Suprapubic skin (tissue), 4 donors: ENCODE results near the gene YWHAH. TPM values are rescaled to one million over a fixed set of nuclear protein-coding genes. Genes with fewer than 3 reads are reported as not detected.

Experiments
- DNase-seq, 2 donors: peaks; one replicate each; pipeline ENCODE4 v3.0.0-alpha.2; 2019; ENCODE audit warnings: low spot score in 2 of 2
- H3K27ac ChIP-seq: fragments of 200-600 bp; sonication (generic); one replicate; pipeline ENCODE4 v1.5.1; 2019
- H3K27me3 ChIP-seq: fragments of 200-600 bp; sonication (generic); one replicate; pipeline ENCODE4 v1.5.1; 2019
- H3K36me3 ChIP-seq: fragments of 200-600 bp; sonication (generic); one replicate; pipeline ENCODE4 v1.5.1; 2019
- H3K4me1 ChIP-seq: fragments of 200-600 bp; sonication (generic); one replicate; pipeline ENCODE4 v1.5.1; 2019
- H3K4me3 ChIP-seq: fragments of 200-600 bp; sonication (generic); one replicate; pipeline ENCODE4 v1.5.1; 2019; ENCODE audit warnings: mild to moderate bottlenecking
- H3K9me3 ChIP-seq: fragments of 200-600 bp; sonication (generic); one replicate; pipeline ENCODE4 v1.5.1; 2019
- EP300 ChIP-seq: sonication (generic); formaldehyde crosslinking; IDR thresholded peaks from one replicate; pipeline ENCODE4 v1.6.1; 2017; ENCODE audit warnings: antibody characterized with exemption
- POLR2A ChIP-seq, 2 donors: fragments of 450-650 bp; IDR thresholded peaks; one replicate each; pipeline ENCODE4 v1.6.1; 2017; ENCODE audit warnings: antibody characterized with exemption in 2 of 2, mild to moderate bottlenecking in 2 of 2, moderate library complexity in 2 of 2
- POLR2AphosphoS5 ChIP-seq, 3 donors: sonication (generic); formaldehyde crosslinking; IDR thresholded peaks; one replicate each; pipeline ENCODE4 v1.6.1; 2017; ENCODE audit warnings: antibody characterized with exemption in 3 of 3
- WGBS: methylation state at CpG from one replicate; pipeline ENCODE4 v1.1.5; 2018; 5-methylcytosine and 5-hydroxymethylcytosine counted together
- total RNA-seq, 4 donors: library from RNA; depleted of rRNA; stranded (reverse); fragments of >200 nt; gene quantifications; one replicate each; pipeline ENCODE4 v1.1.0, GENCODE V29; 2016
- TF ChIP-seq, protein P1 (sequence below), 2 donors: fragments of 200-600 bp in 1 of 2; fragments of 450-650 bp in 1 of 2; sonication (generic) in 1 of 2; IDR thresholded peaks; one replicate each; pipeline ENCODE4 v1.5.1; 2016 to 2019; ENCODE audit warnings: antibody characterized with exemption in 2 of 2, mild to moderate bottlenecking in 1 of 2, moderate library complexity in 1 of 2

Gene YWHAH
- total RNA-seq, 4 donors from 2014 or later, result 52.9 to 76.6 (median 66.4) TPM

DNA sequence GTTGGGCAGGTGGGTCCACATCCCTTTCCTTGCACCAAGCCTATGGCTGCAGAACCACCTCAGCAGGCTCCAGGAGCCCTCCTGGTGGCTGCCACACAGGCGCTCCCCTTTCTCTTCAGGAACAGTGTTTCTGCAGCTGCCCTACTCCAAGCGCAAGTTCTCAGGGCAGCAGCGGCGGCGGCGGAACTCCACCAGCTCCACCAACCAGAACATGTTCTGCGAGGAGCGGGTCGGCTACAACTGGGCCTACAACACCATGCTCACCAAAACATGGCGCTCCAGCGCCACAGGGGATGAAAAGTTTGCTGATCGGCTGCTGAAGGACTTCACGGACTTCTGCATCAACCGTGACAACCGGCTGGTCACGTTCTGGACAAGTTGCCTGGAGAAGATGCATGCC is 38.2 kb upstream of the YWHAH start:
- 100% methylated on average over 6 of the region's 16 CpGs for WGBS
- Histone ChIP-seq H3K36me3 (peaks cover 66% of the 10 kb centered on the region), H3K4me1 (no peaks in the 10 kb centered on the region), H3K27ac (no peak overlapping the region), H3K9me3 (no peaks in the 10 kb centered on the region), H3K27me3 (no peaks in the 10 kb centered on the region), H3K4me3 (no peak overlapping the region)
- no peak for DNase-seq
- TF ChIP-seq POLR2AphosphoS5 (IDR thresholded peaks at IDR 0.05) (no peak), POLR2A (IDR thresholded peaks at IDR 0.05) (no peak), EP300 (no peak)
- TF ChIP-seq, protein P1, sequence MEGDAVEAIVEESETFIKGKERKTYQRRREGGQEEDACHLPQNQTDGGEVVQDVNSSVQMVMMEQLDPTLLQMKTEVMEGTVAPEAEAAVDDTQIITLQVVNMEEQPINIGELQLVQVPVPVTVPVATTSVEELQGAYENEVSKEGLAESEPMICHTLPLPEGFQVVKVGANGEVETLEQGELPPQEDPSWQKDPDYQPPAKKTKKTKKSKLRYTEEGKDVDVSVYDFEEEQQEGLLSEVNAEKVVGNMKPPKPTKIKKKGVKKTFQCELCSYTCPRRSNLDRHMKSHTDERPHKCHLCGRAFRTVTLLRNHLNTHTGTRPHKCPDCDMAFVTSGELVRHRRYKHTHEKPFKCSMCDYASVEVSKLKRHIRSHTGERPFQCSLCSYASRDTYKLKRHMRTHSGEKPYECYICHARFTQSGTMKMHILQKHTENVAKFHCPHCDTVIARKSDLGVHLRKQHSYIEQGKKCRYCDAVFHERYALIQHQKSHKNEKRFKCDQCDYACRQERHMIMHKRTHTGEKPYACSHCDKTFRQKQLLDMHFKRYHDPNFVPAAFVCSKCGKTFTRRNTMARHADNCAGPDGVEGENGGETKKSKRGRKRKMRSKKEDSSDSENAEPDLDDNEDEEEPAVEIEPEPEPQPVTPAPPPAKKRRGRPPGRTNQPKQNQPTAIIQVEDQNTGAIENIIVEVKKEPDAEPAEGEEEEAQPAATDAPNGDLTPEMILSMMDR (IDR thresholded peaks at IDR 0.05), result no peak

DNA sequence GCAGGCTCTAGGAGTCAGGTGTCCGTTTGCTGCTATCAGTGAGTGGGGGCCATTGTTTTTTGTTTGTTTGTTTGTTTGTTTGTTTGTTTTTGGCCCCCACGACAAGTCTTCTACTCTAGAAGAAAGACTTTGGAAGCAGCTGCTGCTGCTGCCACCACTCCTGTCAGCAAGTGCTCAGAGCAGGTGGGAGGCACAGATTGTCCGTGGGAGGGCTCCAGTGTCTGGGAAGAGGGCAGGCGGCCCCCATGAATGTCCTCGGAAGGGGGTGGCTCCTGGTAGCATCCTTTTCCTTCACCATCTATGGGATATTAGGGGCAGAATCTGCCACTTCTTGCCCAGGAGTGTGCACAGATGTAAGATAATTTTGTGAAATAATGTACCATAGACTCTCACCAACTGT is 37.8 kb upstream of the YWHAH start:
- DNase-seq, result no peak
- 94% methylated on average over 3 of the region's 5 CpGs for WGBS
- TF ChIP-seq POLR2A (IDR thresholded peaks at IDR 0.05) (no peak), EP300 (no peak), POLR2AphosphoS5 (IDR thresholded peaks at IDR 0.05) (no peak)
- TF ChIP-seq, protein P1 (IDR thresholded peaks at IDR 0.05), result no peak
- peaks cover 64% of the 10 kb centered on the region for H3K36me3 ChIP-seq
- no peak overlapping the region for H3K27ac ChIP-seq
- H3K9me3 ChIP-seq, result no peaks in the 10 kb centered on the region
- H3K4me1 ChIP-seq, result no peaks in the 10 kb centered on the region
- no peaks in the 10 kb centered on the region for H3K27me3 ChIP-seq
- H3K4me3 ChIP-seq, result no peak overlapping the region

GRCh38 chr22:31909977-31910376 is 34.4 kb upstream of the YWHAH start:
- TF ChIP-seq POLR2A (IDR thresholded peaks at IDR 0.05), result no peak
- TF ChIP-seq EP300, result no peak
- TF ChIP-seq POLR2AphosphoS5 (IDR thresholded peaks at IDR 0.05), result no peak
- TF ChIP-seq, protein P1 (IDR thresholded peaks at IDR 0.05), result no peak
- 91% methylated on average over 5 of the region's 5 CpGs for WGBS
- peaks cover 37% of the 10 kb centered on the region for H3K36me3 ChIP-seq

GRCh38 chr22:31911565-31912406 is 32.5 kb upstream of the YWHAH start:
- H3K27me3 ChIP-seq, result no peaks in the 10 kb centered on the region
- 95% methylated on average over 7 of the region's 7 CpGs for WGBS
- TF ChIP-seq POLR2A (IDR thresholded peaks at IDR 0.05), result no peak

More at GRCh38 chr22:31909977-31910376, 34.4 kb upstream of the YWHAH start:
- Histone ChIP-seq H3K4me1 (no peaks in the 10 kb centered on the region), H3K4me3 (no peak overlapping the region), H3K27ac (no peak overlapping the region), H3K27me3 (no peaks in the 10 kb centered on the region), H3K9me3 (no peaks in the 10 kb centered on the region)
- DNase-seq, result no peak

GRCh38 chr22:31912407-31912743 is 32.0 kb upstream of the YWHAH start:
- TF ChIP-seq POLR2AphosphoS5 (IDR thresholded peaks at IDR 0.05), result no peak
- no peak for TF ChIP-seq POLR2A (IDR thresholded peaks at IDR 0.05)
- no peak for TF ChIP-seq EP300
- TF ChIP-seq, protein P1 (IDR thresholded peaks at IDR 0.05), result no peak
- Histone ChIP-seq H3K36me3 (peaks cover 13% of the 10 kb centered on the region), H3K9me3 (no peaks in the 10 kb centered on the region), H3K4me3 (no peak overlapping the region), H3K27ac (no peak overlapping the region), H3K4me1 (no peaks in the 10 kb centered on the region), H3K27me3 (no peaks in the 10 kb centered on the region)
- DNase-seq, result no peak
- WGBS, result 82% methylated on average over 1 of the region's 1 CpG

More at GRCh38 chr22:31911565-31912406, 32.5 kb upstream of the YWHAH start:
- H3K4me1 ChIP-seq, result no peaks in the 10 kb centered on the region
- H3K36me3 ChIP-seq, result peaks cover 19% of the 10 kb centered on the region
- no peak for DNase-seq
- no peaks in the 10 kb centered on the region for H3K9me3 ChIP-seq
- no peak overlapping the region for H3K4me3 ChIP-seq
- no peak overlapping the region for H3K27ac ChIP-seq
